Measurements from ENCODE around the gene USP49. TPM values are rescaled to one million over a fixed set of nuclear protein-coding genes. Genes with fewer than 3 reads are reported as not detected.

The USP49 gene
- total and polyA plus RNA-seq, 2 of the 13 experiments (the other 11 are each of a cell fraction or from before 2014, with no cell fraction given) = 2.9 to 4.3 TPM

DNA sequence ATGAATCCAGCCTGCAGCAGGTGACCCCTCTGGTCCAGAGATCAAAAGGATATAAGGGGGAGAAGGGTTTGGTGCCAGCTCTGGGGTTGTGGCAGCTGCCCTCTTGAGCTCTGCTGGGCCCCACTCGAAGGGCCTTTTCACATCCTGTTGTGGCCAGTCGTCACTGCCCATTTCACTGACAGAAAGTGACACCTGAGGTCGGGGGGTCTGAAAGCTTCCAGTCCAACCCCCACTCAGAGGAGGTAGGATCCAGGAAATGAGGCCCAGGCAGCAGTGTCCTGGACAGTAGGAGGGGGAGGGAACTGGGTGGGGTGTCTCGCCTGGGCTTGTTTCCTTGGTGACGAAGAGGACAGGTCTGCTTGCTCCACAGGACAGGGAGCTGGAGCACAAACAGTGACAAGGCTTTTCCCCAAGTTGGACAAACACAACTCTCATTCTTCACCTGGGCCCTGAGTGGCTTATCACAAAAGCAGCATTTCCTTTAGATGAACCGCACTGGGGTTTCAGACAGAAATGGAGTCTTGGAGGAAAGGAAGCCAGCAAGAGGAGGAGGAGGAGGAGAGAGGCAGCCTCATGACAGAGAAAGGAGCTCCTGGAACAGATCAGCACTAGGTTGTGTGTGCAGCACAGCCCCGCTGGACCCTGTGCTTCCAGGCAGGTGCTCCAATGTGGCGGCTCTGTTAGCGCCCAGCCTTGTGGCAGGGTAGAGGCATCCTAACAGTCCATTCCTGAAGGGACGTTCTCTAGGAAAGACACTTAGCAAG lies 126.4 kb downstream of the USP49 start (continued):
- TF ChIP-seq, protein P1, sequence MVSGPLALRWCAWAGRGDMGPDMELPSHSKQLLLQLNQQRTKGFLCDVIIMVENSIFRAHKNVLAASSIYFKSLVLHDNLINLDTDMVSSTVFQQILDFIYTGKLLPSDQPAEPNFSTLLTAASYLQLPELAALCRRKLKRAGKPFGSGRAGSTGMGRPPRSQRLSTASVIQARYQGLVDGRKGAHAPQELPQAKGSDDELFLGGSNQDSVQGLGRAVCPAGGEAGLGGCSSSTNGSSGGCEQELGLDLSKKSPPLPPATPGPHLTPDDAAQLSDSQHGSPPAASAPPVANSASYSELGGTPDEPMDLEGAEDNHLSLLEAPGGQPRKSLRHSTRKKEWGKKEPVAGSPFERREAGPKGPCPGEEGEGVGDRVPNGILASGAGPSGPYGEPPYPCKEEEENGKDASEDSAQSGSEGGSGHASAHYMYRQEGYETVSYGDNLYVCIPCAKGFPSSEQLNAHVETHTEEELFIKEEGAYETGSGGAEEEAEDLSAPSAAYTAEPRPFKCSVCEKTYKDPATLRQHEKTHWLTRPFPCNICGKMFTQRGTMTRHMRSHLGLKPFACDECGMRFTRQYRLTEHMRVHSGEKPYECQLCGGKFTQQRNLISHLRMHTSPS (CRISPR knock-in tag; IDR thresholded peaks at IDR 0.05; ENCODE audit: low read depth) = peak; percentile 96
- TF ChIP-seq ZNF382 (CRISPR knock-in tag; IDR thresholded peaks at IDR 0.05; ENCODE audit: borderline replicate concordance) (no peak), ZNF768 (CRISPR knock-in tag; IDR thresholded peaks at IDR 0.05) (peak; percentile 97), NCOR1 (IDR thresholded peaks at IDR 0.05; ENCODE audit: borderline replicate concordance, low read length) (peak; percentile 78), EP300 (IDR thresholded peaks at IDR 0.05; ENCODE audit: low read depth in 2 of 2, low read length in 2 of 2) (peak in 1 of 2 experiments; percentile 29; a peak in 1 of 4 replicates), EP300 (CRISPR knock-in tag; IDR thresholded peaks at IDR 0.05; ENCODE audit: borderline replicate concordance) (peak; percentile 54; the same call in 1 of the 2 replicates), ZNF788 (CRISPR knock-in tag; IDR thresholded peaks at IDR 0.05; ENCODE audit: borderline replicate concordance) (peak; percentile 60; the same call in 1 of the 2 replicates), ZNF710 (CRISPR knock-in tag; IDR thresholded peaks at IDR 0.05; ENCODE audit: borderline replicate concordance) (no peak), CBX2 (IDR thresholded peaks at IDR 0.05; ENCODE audit: low read depth, low read length) (no peak), CBX2 (CRISPR knock-in tag; IDR thresholded peaks at IDR 0.05; ENCODE audit: low read depth) (no peak; the same call in 1 of the 2 replicates), ISL2 (CRISPR knock-in tag; IDR thresholded peaks at IDR 0.05) (peak; percentile 58; the same call in 1 of the 2 replicates), BRD4 (CRISPR knock-in tag; IDR thresholded peaks at IDR 0.05) (peak; percentile 48; the same call in 1 of the 2 replicates), AGO1 (IDR thresholded peaks at IDR 0.05; ENCODE audit: low read depth, low read length, poor library complexity, severe bottlenecking) (no peak), MTA1 (CRISPR knock-in tag; IDR thresholded peaks at IDR 0.05; ENCODE audit: borderline replicate concordance) (no peak; the same call in 1 of the 2 replicates), KDM5B (CRISPR knock-in tag; IDR thresholded peaks at IDR 0.05; ENCODE audit: borderline replicate concordance) (peak; percentile 43; the same call in 1 of the 2 replicates), ZNF619 (CRISPR knock-in tag; IDR thresholded peaks at IDR 0.05) (no peak), ZNF124 (CRISPR knock-in tag; IDR thresholded peaks at IDR 0.05) (no peak), MIER3 (CRISPR knock-in tag; IDR thresholded peaks at IDR 0.05; ENCODE audit: borderline replicate concordance) (no peak; the same call in 1 of the 2 replicates), HOXA5 (CRISPR knock-in tag; IDR thresholded peaks at IDR 0.05) (no peak; the same call in 1 of the 2 replicates), SIN3A (IDR thresholded peaks at IDR 0.05; ENCODE audit: borderline replicate concordance, low read depth, low read length) (no peak), DRAP1 (CRISPR knock-in tag; IDR thresholded peaks at IDR 0.05) (no peak), HMG20A (CRISPR knock-in tag; IDR thresholded peaks at IDR 0.05; ENCODE audit: borderline replicate concordance) (0 out of 2 replicates have a peak, but pooled peaks have one; percentile 9), IRF2 (CRISPR knock-in tag; IDR thresholded peaks at IDR 0.05) (peak; percentile 18; the same call in 1 of the 2 replicates), ZNF367 (CRISPR knock-in tag; IDR thresholded peaks at IDR 0.05; ENCODE audit: borderline replicate concordance) (no peak)
- TF ChIP-seq, protein P2, sequence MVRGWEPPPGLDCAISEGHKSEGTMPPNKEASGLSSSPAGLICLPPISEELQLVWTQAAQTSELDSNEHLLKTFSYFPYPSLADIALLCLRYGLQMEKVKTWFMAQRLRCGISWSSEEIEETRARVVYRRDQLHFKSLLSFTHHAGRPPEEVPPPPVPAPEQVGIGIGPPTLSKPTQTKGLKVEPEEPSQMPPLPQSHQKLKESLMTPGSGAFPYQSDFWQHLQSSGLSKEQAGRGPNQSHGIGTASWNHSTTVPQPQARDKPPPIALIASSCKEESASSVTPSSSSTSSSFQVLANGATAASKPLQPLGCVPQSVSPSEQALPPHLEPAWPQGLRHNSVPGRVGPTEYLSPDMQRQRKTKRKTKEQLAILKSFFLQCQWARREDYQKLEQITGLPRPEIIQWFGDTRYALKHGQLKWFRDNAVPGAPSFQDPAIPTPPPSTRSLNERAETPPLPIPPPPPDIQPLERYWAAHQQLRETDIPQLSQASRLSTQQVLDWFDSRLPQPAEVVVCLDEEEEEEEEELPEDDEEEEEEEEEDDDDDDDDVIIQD (CRISPR knock-in tag; IDR thresholded peaks at IDR 0.05; ENCODE audit: low read depth) = no peak; the same call in 1 of the 2 replicates
